ENCODE measurements around the gene CRACDL. TPM values are rescaled to one million over a fixed set of nuclear protein-coding genes. Genes with fewer than 3 reads are reported as not detected.

CRACDL gene
- total RNA-seq, 2 experiments from 2014 or later, result 0.36 to 1.5 TPM

DNA sequence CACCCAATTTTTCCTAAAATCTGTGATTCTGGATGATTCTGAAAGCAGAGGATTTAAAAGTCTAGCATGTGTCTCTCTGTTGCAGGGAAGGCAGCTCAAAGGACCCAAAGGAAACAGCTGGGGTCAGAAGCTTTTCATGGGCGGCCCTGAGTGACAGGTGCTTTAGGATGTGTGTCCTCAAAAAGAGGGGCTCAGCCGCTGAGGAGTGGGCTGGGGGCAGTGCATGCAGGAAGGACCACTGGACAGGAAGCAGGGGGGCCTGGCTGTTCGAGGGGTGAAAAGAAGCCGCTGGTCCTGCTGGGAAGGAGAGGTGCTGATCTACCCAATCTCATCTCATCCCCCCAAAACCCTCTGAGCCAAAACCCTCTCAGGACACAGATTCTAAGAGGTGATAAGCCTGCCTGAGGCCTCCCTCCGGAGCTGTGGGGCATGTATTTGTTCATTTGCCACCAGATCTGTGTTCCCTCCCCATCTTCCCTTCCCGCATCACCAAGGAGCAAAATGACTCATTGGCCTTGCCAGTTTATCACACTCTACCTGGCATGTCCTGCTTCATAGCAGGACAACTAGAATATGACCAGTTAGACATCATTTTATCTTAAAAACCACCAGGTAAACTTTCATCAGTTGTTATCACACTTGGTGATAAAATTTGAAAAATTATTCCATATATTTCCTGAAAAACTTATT is 106.3 kb downstream of the CRACDL start:
- H3K27ac ChIP-seq (ENCODE audit: low read depth in 1 of 2, low read length in 2 of 2), result no peak overlapping the region
- H3K4me1 ChIP-seq (ENCODE audit: insufficient read depth, low read length), result peaks cover 59% of the 10 kb centered on the region
- peak overlapping the region; percentile 83 for H3K27ac Mint-ChIP-seq
- H3K9me3 Mint-ChIP-seq, result no peaks in the 10 kb centered on the region
- no peak overlapping the region for H3K4me3 ChIP-seq (ENCODE audit: low read length)
- H3K4me1 Mint-ChIP-seq (ENCODE audit: low read depth), result peaks cover 79% of the 10 kb centered on the region
- intact Hi-C loops (cut with DNase I, micrococcal nuclease), result loop anchor here (10.0 kb wide), 3 partner anchors 325 to 1115 kb away; partner anchors contain the start of genes LIPT1 (in 1 of the 2), TSGA10 (in 1 of the 2) and ZAP70 (in 1 of the 2)
- H3K9me3 ChIP-seq (ENCODE audit: control insufficient read depth in 1 of 2, insufficient read depth in 1 of 2, low read length in 2 of 2), result no peaks in the 10 kb centered on the region
- no peaks in the 10 kb centered on the region for H3K27me3 Mint-ChIP-seq
- POLR2A ChIA-PET, result interaction anchor here (0.6 to 3.2 kb wide), 10 partner anchors 8 to 180 kb away, joined by 3 to 17 read pairs (median 4); partner anchors contain the start of gene MGAT4A
- ATAC-seq (ENCODE audit: poor library complexity) (no peak), DNase-seq (no peak)
- H3K36me3 ChIP-seq (ENCODE audit: insufficient read depth, low read length), result no peaks in the 10 kb centered on the region
- H3K36me3 Mint-ChIP-seq (ENCODE audit: low read depth), result no peaks in the 10 kb centered on the region
- TF ChIP-seq, protein P1, sequence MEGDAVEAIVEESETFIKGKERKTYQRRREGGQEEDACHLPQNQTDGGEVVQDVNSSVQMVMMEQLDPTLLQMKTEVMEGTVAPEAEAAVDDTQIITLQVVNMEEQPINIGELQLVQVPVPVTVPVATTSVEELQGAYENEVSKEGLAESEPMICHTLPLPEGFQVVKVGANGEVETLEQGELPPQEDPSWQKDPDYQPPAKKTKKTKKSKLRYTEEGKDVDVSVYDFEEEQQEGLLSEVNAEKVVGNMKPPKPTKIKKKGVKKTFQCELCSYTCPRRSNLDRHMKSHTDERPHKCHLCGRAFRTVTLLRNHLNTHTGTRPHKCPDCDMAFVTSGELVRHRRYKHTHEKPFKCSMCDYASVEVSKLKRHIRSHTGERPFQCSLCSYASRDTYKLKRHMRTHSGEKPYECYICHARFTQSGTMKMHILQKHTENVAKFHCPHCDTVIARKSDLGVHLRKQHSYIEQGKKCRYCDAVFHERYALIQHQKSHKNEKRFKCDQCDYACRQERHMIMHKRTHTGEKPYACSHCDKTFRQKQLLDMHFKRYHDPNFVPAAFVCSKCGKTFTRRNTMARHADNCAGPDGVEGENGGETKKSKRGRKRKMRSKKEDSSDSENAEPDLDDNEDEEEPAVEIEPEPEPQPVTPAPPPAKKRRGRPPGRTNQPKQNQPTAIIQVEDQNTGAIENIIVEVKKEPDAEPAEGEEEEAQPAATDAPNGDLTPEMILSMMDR (IDR thresholded peaks at IDR 0.05), result no peak
- no peaks in the 10 kb centered on the region for H3K27me3 ChIP-seq (ENCODE audit: control insufficient read depth in 1 of 2, insufficient read depth in 2 of 2, low read length in 2 of 2)
- H3K4me3 Mint-ChIP-seq, result peak overlapping the region; percentile 74
- CTCF ChIA-PET, result interaction anchor here (3.0 kb wide), 1 partner anchor 180 kb away, joined by 13 read pairs; no protein-coding TSS in a partner anchor

GRCh38 chr2:98828793-98829371 is 107.1 kb downstream of the CRACDL start:
- H3K4me1 ChIP-seq (ENCODE audit: insufficient read depth, low read length), result peaks cover 56% of the 10 kb centered on the region
- H3K27me3 ChIP-seq (ENCODE audit: control insufficient read depth in 1 of 2, insufficient read depth in 2 of 2, low read length in 2 of 2), result no peaks in the 10 kb centered on the region
- peak overlapping the region; percentile 74 for H3K4me3 Mint-ChIP-seq
- TF ChIP-seq, protein P1 (IDR thresholded peaks at IDR 0.05), result no peak
- intact Hi-C loops (cut with DNase I, micrococcal nuclease), result loop anchor here in 1 of 2 experiments (10.0 kb wide), 1 partner anchor 1114 kb away; the partner anchor contains the start of gene ZAP70
- ChIA-PET POLR2A (interaction anchor here (0.6 to 3.2 kb wide), 10 partner anchors 9 to 179 kb away, joined by 3 to 17 read pairs (median 4); partner anchors contain the start of gene MGAT4A), CTCF (interaction anchor here (3.0 kb wide), 1 partner anchor 179 kb away, joined by 13 read pairs; no protein-coding TSS in a partner anchor)
- peak; percentile 56 for ATAC-seq (ENCODE audit: poor library complexity)
- no peaks in the 10 kb centered on the region for H3K9me3 ChIP-seq (ENCODE audit: control insufficient read depth in 1 of 2, insufficient read depth in 1 of 2, low read length in 2 of 2)
- H3K27ac ChIP-seq (ENCODE audit: low read depth in 1 of 2, low read length in 2 of 2), result peak overlapping the region in 1 of 2 donors; percentile 18
- no peaks in the 10 kb centered on the region for H3K36me3 ChIP-seq (ENCODE audit: insufficient read depth, low read length)
- no peaks in the 10 kb centered on the region for H3K27me3 Mint-ChIP-seq
- H3K4me3 ChIP-seq (ENCODE audit: low read length), result no peak overlapping the region
- peak overlapping the region; percentile 83 for H3K27ac Mint-ChIP-seq
- peak in 4 of 14 experiments; percentile 47 to 71 (median 60) for DNase-seq
- H3K4me1 Mint-ChIP-seq (ENCODE audit: low read depth), result peaks cover 84% of the 10 kb centered on the region
- no peaks in the 10 kb centered on the region for H3K9me3 Mint-ChIP-seq
- H3K36me3 Mint-ChIP-seq (ENCODE audit: low read depth), result no peaks in the 10 kb centered on the region

DNA sequence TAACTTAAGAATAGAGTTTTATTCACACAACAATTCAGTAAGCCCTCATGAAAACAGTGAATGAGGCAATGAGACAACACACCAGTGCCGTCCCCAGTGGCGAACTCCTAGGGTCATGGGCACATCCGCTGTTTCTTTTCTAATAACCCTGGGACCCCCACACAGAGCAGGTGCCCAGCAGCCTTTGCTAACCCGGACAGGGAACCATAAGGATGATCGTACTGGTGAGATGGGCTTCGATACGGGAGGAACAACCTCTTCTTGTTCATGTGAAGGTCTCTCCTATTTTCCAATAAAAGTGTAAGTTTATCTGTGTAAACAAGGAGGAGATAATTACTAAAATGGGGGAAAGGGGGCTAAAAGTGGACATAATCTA is 107.7 kb downstream of the CRACDL start:
- ChIA-PET CTCF (interaction anchor here (3.0 kb wide), 1 partner anchor 179 kb away, joined by 13 read pairs; no protein-coding TSS in a partner anchor), POLR2A (interaction anchor here (0.7 to 3.2 kb wide), 8 partner anchors 58 to 179 kb away, joined by 3 to 17 read pairs (median 4); partner anchors contain the start of gene MGAT4A)
- no peak for ATAC-seq (ENCODE audit: poor library complexity)
- Mint-ChIP-seq H3K4me3 (peak overlapping the region; percentile 74), H3K36me3 (ENCODE audit: low read depth) (no peaks in the 10 kb centered on the region), H3K4me1 (ENCODE audit: low read depth) (peaks cover 84% of the 10 kb centered on the region), H3K27ac (peak overlapping the region; percentile 83), H3K9me3 (no peaks in the 10 kb centered on the region), H3K27me3 (no peaks in the 10 kb centered on the region)
- Histone ChIP-seq H3K4me3 (ENCODE audit: low read length) (no peak overlapping the region), H3K4me1 (ENCODE audit: insufficient read depth, low read length) (peaks cover 56% of the 10 kb centered on the region), H3K27me3 (ENCODE audit: control insufficient read depth in 1 of 2, insufficient read depth in 2 of 2, low read length in 2 of 2) (no peaks in the 10 kb centered on the region), H3K36me3 (ENCODE audit: insufficient read depth, low read length) (no peaks in the 10 kb centered on the region), H3K27ac (ENCODE audit: low read depth in 1 of 2, low read length in 2 of 2) (no peak overlapping the region), H3K9me3 (ENCODE audit: control insufficient read depth in 1 of 2, insufficient read depth in 1 of 2, low read length in 2 of 2) (no peaks in the 10 kb centered on the region)
- DNase-seq, result no peak
- TF ChIP-seq, protein P1 (IDR thresholded peaks at IDR 0.05), result no peak
- intact Hi-C loops (cut with DNase I, micrococcal nuclease), result loop anchor here in 1 of 2 experiments (10.0 kb wide), 1 partner anchor 1114 kb away; the partner anchor contains the start of gene ZAP70

Measured in CD4-positive, alpha-beta T cell (primary cell).